Mucosa of stomach (tissue), 1 donor: ENCODE results near the gene ERVH48-1.
"Not testable (repeated sequence)": the region's sequence is repeated elsewhere in the genome, so short reads cannot be mapped to it uniquely, and the experiment has no call there.

ENCODE experiments used
- H3K27me3 ChIP-seq: one replicate; pipeline ENCODE4 v1.7.0; 2013; ENCODE audit warnings: mild to moderate bottlenecking, low read length; ENCODE audit not compliant: control insufficient read depth, insufficient read depth
- H3K36me3 ChIP-seq: one replicate; pipeline ENCODE4 v1.7.0; 2013; ENCODE audit warnings: low read length; ENCODE audit not compliant: control insufficient read depth, insufficient read depth
- H3K4me1 ChIP-seq: one replicate; pipeline ENCODE4 v1.7.0; 2013; ENCODE audit warnings: mild to moderate bottlenecking, low read length; ENCODE audit not compliant: control insufficient read depth, insufficient read depth
- H3K4me3 ChIP-seq: one replicate; pipeline ENCODE4 v1.7.0; 2013; ENCODE audit warnings: low read length
- H3K9ac ChIP-seq: one replicate; pipeline ENCODE4 v1.7.0; 2013; ENCODE audit warnings: mild to moderate bottlenecking, low read length, moderate library complexity
- H3K9me3 ChIP-seq: one replicate; pipeline ENCODE4 v1.7.0; 2013; ENCODE audit warnings: mild to moderate bottlenecking, low read length, moderate library complexity; ENCODE audit not compliant: control insufficient read depth
- donor health status: Pancreatic carcinoma.

ERVH48-1 gene

GRCh38 chr21:42918291-42918690, 7.1 kb downstream of the ERVH48-1 start:
- no peaks in the 10 kb centered on the region for H3K27me3 ChIP-seq
- H3K9me3 ChIP-seq: no peaks in the 10 kb centered on the region
- H3K4me1 ChIP-seq: no peaks in the 10 kb centered on the region

GRCh38 chr21:42913476-42913875, 12.0 kb downstream of the ERVH48-1 start:
- Histone ChIP-seq H3K4me3 (no peak overlapping the region), H3K9ac (no peak overlapping the region), H3K27me3 (no peaks in the 10 kb centered on the region), H3K36me3 (no peaks in the 10 kb centered on the region), H3K9me3 (no peaks in the 10 kb centered on the region), H3K4me1 (no peaks in the 10 kb centered on the region)

More at GRCh38 chr21:42918291-42918690, 7.1 kb downstream of the ERVH48-1 start:
- H3K36me3 ChIP-seq: peaks cover 3% of the 10 kb centered on the region
- H3K9ac ChIP-seq: no peak overlapping the region
- H3K4me3 ChIP-seq: no peak overlapping the region

GRCh38 chr21:42911920-42912319, 13.5 kb downstream of the ERVH48-1 start:
- not testable (repeated sequence) for H3K9me3 ChIP-seq, H3K4me1 ChIP-seq, H3K36me3 ChIP-seq, H3K4me3 ChIP-seq, H3K9ac ChIP-seq, H3K27me3 ChIP-seq

GRCh38 chr21:42908484-42908883, 16.9 kb downstream of the ERVH48-1 start:
- not testable (repeated sequence) for H3K4me1 ChIP-seq, H3K9me3 ChIP-seq, H3K9ac ChIP-seq, H3K4me3 ChIP-seq, H3K36me3 ChIP-seq, H3K27me3 ChIP-seq

GRCh38 chr21:42906233-42906632, 19.2 kb downstream of the ERVH48-1 start:
- Histone ChIP-seq H3K9me3 (no peaks in the 10 kb centered on the region), H3K4me3 (no peak overlapping the region), H3K27me3 (no peaks in the 10 kb centered on the region), H3K4me1 (no peaks in the 10 kb centered on the region), H3K36me3 (peaks cover 8% of the 10 kb centered on the region), H3K9ac (no peak overlapping the region)

GRCh38 chr21:42905195-42905594, 20.2 kb downstream of the ERVH48-1 start:
- H3K4me3 ChIP-seq: no peak overlapping the region
- H3K4me1 ChIP-seq: no peaks in the 10 kb centered on the region
- no peak overlapping the region for H3K9ac ChIP-seq
- H3K36me3 ChIP-seq: peaks cover 8% of the 10 kb centered on the region
- no peaks in the 10 kb centered on the region for H3K27me3 ChIP-seq
- no peaks in the 10 kb centered on the region for H3K9me3 ChIP-seq

- H3K4me3 ChIP-seq: no peak overlapping the region
- no peak overlapping the region for H3K9ac ChIP-seq
- peaks cover 8% of the 10 kb centered on the region for H3K36me3 ChIP-seq
- H3K27me3 ChIP-seq: no peaks in the 10 kb centered on the region
- H3K9me3 ChIP-seq: no peaks in the 10 kb centered on the region
- H3K4me1 ChIP-seq: no peaks in the 10 kb centered on the region
These were observed 21.6 kb downstream of the ERVH48-1 start for GRCh38 chr21:42903817-42904216.

- Histone ChIP-seq H3K27me3 (no peaks in the 10 kb centered on the region), H3K4me3 (no peak overlapping the region), H3K4me1 (no peaks in the 10 kb centered on the region), H3K36me3 (peaks cover 8% of the 10 kb centered on the region), H3K9me3 (no peaks in the 10 kb centered on the region), H3K9ac (no peak overlapping the region)
These were observed 25.0 kb downstream of the ERVH48-1 start for GRCh38 chr21:42900446-42900845.

GRCh38 chr21:42892931-42893755, 32.3 kb downstream of the ERVH48-1 start, which contains the start of gene NDUFV3:
TSS of gene NDUFV3 (plus strand) at chr21:42893309. CDS start at chr21:42893334, 25 bp downstream.
- peak within 1 kb of the TSS; percentile 85 for H3K9ac ChIP-seq
- H3K4me1 ChIP-seq: peaks cover 4% of the 10 kb centered on the region
- H3K4me3 ChIP-seq: peak within 1 kb of the TSS; percentile 89
- H3K36me3 ChIP-seq: no peaks in the 10 kb centered on the region
- no peaks in the 10 kb centered on the region for H3K27me3 ChIP-seq
- H3K9me3 ChIP-seq: no peaks in the 10 kb centered on the region

GRCh38 chr21:42892582-42892930, 32.9 kb downstream of the ERVH48-1 start:
- Histone ChIP-seq H3K9ac (peak overlapping the region; percentile 85), H3K27me3 (no peaks in the 10 kb centered on the region), H3K9me3 (no peaks in the 10 kb centered on the region), H3K4me3 (peak overlapping the region; percentile 85), H3K4me1 (peaks cover 4% of the 10 kb centered on the region), H3K36me3 (no peaks in the 10 kb centered on the region)

- no peak overlapping the region for H3K4me3 ChIP-seq
- H3K27me3 ChIP-seq: no peaks in the 10 kb centered on the region
- H3K9me3 ChIP-seq: no peaks in the 10 kb centered on the region
- H3K4me1 ChIP-seq: peaks cover 2% of the 10 kb centered on the region
- no peak overlapping the region for H3K9ac ChIP-seq
- no peaks in the 10 kb centered on the region for H3K36me3 ChIP-seq
These were observed 38.1 kb downstream of the ERVH48-1 start for GRCh38 chr21:42887326-42887725.

GRCh38 chr21:42883921-42884320, 41.5 kb downstream of the ERVH48-1 start:
- H3K9ac ChIP-seq: no peak overlapping the region
- H3K9me3 ChIP-seq: no peaks in the 10 kb centered on the region
- H3K4me1 ChIP-seq: no peaks in the 10 kb centered on the region
- no peaks in the 10 kb centered on the region for H3K27me3 ChIP-seq
- H3K4me3 ChIP-seq: no peak overlapping the region
- no peaks in the 10 kb centered on the region for H3K36me3 ChIP-seq
